ENCODE measurements around the gene MYH14.

DNA sequence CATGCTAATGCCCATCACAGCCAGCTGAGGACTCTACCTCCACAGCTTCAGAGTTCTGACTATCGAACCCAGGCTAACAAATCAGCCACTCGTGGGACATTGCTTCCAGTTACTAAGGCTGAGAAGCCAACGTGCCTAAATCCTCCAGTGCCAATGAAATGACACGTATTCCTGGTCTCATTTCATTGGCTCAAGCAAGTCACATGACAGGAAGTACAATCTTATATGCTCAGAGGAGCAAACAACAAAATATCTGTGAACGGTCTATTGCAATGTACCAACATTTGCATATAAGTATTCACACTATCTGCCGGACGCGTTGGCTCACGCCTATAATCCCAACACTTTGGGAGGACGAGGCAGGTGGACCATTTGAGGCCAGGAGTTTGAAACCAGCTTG, 27.5 kb upstream of the MYH14 start:
- TF ChIP-seq, protein P1, sequence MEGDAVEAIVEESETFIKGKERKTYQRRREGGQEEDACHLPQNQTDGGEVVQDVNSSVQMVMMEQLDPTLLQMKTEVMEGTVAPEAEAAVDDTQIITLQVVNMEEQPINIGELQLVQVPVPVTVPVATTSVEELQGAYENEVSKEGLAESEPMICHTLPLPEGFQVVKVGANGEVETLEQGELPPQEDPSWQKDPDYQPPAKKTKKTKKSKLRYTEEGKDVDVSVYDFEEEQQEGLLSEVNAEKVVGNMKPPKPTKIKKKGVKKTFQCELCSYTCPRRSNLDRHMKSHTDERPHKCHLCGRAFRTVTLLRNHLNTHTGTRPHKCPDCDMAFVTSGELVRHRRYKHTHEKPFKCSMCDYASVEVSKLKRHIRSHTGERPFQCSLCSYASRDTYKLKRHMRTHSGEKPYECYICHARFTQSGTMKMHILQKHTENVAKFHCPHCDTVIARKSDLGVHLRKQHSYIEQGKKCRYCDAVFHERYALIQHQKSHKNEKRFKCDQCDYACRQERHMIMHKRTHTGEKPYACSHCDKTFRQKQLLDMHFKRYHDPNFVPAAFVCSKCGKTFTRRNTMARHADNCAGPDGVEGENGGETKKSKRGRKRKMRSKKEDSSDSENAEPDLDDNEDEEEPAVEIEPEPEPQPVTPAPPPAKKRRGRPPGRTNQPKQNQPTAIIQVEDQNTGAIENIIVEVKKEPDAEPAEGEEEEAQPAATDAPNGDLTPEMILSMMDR (conservative IDR thresholded peaks at IDR 0.05; ENCODE audit: low read depth, low read length) = no peak
- TF ChIP-seq RFX5 (IDR thresholded peaks at IDR 0.05; ENCODE audit: low read depth, low read length) (no peak), POLR2A (IDR thresholded peaks at IDR 0.05; ENCODE audit: low read depth, low read length) (no peak), MXI1 (IDR thresholded peaks at IDR 0.05; ENCODE audit: borderline replicate concordance, low read depth, low read length) (no peak), NFE2L2 (IDR thresholded peaks at IDR 0.05; ENCODE audit: low read depth, low read length) (no peak), BHLHE40 (IDR thresholded peaks at IDR 0.05; ENCODE audit: low read depth, low read length) (no peak), CEBPB (IDR thresholded peaks at IDR 0.05; ENCODE audit: low read depth, low read length) (no peak), MAFK (IDR thresholded peaks at IDR 0.05; ENCODE audit: low read depth, low read length) (no peak), RAD21 (IDR thresholded peaks at IDR 0.05; ENCODE audit: low read length) (no peak), FOS (IDR thresholded peaks at IDR 0.05; ENCODE audit: low read depth, low read length) (no peak), RCOR1 (IDR thresholded peaks at IDR 0.05; ENCODE audit: insufficient replicate concordance, low read length) (no peak)
- TF ChIP-seq, protein P2, sequence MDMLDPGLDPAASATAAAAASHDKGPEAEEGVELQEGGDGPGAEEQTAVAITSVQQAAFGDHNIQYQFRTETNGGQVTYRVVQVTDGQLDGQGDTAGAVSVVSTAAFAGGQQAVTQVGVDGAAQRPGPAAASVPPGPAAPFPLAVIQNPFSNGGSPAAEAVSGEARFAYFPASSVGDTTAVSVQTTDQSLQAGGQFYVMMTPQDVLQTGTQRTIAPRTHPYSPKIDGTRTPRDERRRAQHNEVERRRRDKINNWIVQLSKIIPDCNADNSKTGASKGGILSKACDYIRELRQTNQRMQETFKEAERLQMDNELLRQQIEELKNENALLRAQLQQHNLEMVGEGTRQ (IDR thresholded peaks at IDR 0.05; ENCODE audit: low read depth, low read length) = no peak

Data from IMR-90 (cell line).